ENCODE results near the gene ZWILCH.

DNA sequence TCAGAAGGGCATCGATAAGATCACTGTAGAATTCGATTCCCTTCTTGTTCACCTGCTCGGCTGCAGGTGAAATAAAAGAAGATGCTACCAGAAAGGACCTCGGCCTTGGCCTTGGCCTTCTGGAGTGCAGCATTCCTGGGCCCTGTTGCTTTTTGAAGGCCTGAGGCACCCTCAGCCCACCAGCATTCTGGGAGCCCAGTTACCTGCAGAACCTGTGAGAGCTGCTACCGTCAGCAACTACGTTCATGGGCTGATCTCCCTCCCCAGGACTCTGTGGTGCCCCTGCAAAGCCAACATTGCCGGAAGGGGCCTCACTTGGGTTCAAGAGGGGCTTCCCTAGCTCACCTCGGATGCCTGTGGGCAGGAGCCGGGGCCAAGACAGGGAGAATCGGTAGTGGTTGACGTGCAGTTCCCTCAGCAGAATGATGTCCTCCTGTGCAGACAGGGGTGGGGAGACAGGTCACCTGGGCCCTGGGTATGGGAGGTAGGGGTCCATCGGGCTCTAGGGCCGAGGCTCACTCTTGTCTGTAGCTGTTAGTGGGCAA is 58.5 kb downstream of the ZWILCH start:
- TF ChIP-seq, protein P1, sequence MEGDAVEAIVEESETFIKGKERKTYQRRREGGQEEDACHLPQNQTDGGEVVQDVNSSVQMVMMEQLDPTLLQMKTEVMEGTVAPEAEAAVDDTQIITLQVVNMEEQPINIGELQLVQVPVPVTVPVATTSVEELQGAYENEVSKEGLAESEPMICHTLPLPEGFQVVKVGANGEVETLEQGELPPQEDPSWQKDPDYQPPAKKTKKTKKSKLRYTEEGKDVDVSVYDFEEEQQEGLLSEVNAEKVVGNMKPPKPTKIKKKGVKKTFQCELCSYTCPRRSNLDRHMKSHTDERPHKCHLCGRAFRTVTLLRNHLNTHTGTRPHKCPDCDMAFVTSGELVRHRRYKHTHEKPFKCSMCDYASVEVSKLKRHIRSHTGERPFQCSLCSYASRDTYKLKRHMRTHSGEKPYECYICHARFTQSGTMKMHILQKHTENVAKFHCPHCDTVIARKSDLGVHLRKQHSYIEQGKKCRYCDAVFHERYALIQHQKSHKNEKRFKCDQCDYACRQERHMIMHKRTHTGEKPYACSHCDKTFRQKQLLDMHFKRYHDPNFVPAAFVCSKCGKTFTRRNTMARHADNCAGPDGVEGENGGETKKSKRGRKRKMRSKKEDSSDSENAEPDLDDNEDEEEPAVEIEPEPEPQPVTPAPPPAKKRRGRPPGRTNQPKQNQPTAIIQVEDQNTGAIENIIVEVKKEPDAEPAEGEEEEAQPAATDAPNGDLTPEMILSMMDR (conservative IDR thresholded peaks at IDR 0.05 in 1 of 2, IDR thresholded peaks at IDR 0.05 in 1 of 2; ENCODE audit: low read depth in 1 of 2, low read length in 2 of 2), result no peak
- no peak for TF ChIP-seq EZH2 (IDR thresholded peaks at IDR 0.05; ENCODE audit: low read length, missing control alignments)
